A204.1 (cell line): Measurements from ENCODE around the gene ARMC2.

Experiments
- FAIRE-seq: peaks from 2 replicates; lab custom pipeline; 2012; peaks lifted over from hg19 to GRCh38; lab: Jason Lieb, UNC

The ARMC2 gene

GRCh38 chr6:108993876-108994275 lies 145.7 kb downstream of the ARMC2 start:
- FAIRE-seq, result no peak

GRCh38 chr6:108995296-108995695 lies 147.1 kb downstream of the ARMC2 start:
- no peak for FAIRE-seq

- no peak for FAIRE-seq
These were observed 148.0 kb downstream of the ARMC2 start for GRCh38 chr6:108996208-108996607.

GRCh38 chr6:108998485-108998884 lies 150.3 kb downstream of the ARMC2 start:
- FAIRE-seq, result no peak

GRCh38 chr6:108999428-108999827 lies 151.2 kb downstream of the ARMC2 start:
- FAIRE-seq, result no peak

- FAIRE-seq, result no peak
These were observed 152.1 kb downstream of the ARMC2 start for GRCh38 chr6:109000289-109000688.

- no peak for FAIRE-seq
These were observed 153.2 kb downstream of the ARMC2 start for GRCh38 chr6:109001291-109001894.

- FAIRE-seq, result no peak
These were observed 154.0 kb downstream of the ARMC2 start for GRCh38 chr6:109002051-109002697.

- no peak for FAIRE-seq
These were observed 154.7 kb downstream of the ARMC2 start for GRCh38 chr6:109002882-109003281.

GRCh38 chr6:109006818-109007217 lies 158.6 kb downstream of the ARMC2 start:
- FAIRE-seq, result no peak

GRCh38 chr6:109007521-109007920 lies 159.3 kb downstream of the ARMC2 start:
- FAIRE-seq, result no peak

- FAIRE-seq, result peak; percentile 65
These were observed 159.8 kb downstream of the ARMC2 start for GRCh38 chr6:109008054-109008453.

GRCh38 chr6:109008537-109009235 lies 160.5 kb downstream of the ARMC2 start:
- no peak for FAIRE-seq

GRCh38 chr6:109009236-109009961 lies 161.2 kb downstream of the ARMC2 start:
- no peak for FAIRE-seq

- FAIRE-seq, result no peak
These were observed 161.9 kb downstream of the ARMC2 start for GRCh38 chr6:109009962-109010704.

GRCh38 chr6:109010705-109011102 lies 162.5 kb downstream of the ARMC2 start:
- no peak for FAIRE-seq

GRCh38 chr6:109013656-109014305 lies 165.6 kb downstream of the ARMC2 start:
- FAIRE-seq, result peak; percentile 27

- no peak for FAIRE-seq
These were observed 166.4 kb downstream of the ARMC2 start for GRCh38 chr6:109014606-109015005.

- no peak for FAIRE-seq
These were observed 167.0 kb downstream of the ARMC2 start for GRCh38 chr6:109015176-109015575.

GRCh38 chr6:109019911-109020310 lies 171.7 kb downstream of the ARMC2 start:
- FAIRE-seq, result no peak

- no peak for FAIRE-seq
These were observed 173.6 kb downstream of the ARMC2 start for GRCh38 chr6:109021870-109022269.
